Gastroesophageal sphincter (tissue), 3 donors: Measurements from ENCODE around the gene GADL1.

Experiments
- CTCF ChIP-seq, 4 experiments: fragments of 200-600 bp in 2 of 4; fragments of 450-650 bp in 2 of 4; sonication (generic) in 1 of 4; IDR thresholded peaks; one replicate each; pipeline ENCODE4 v1.5.1; 2017 to 2019; ENCODE audit warnings: antibody characterized with exemption in 4 of 4, mild to moderate bottlenecking in 2 of 4, moderate library complexity in 2 of 4
- EP300 ChIP-seq: sonication (generic); formaldehyde crosslinking; IDR thresholded peaks from one replicate; pipeline ENCODE4 v1.6.1; 2017; ENCODE audit warnings: antibody characterized with exemption, mild to moderate bottlenecking
- POLR2A ChIP-seq, 2 donors: fragments of 450-650 bp; IDR thresholded peaks; one replicate each; pipeline ENCODE4 v1.6.1; 2017; ENCODE audit warnings: antibody characterized with exemption in 2 of 2, mild to moderate bottlenecking in 2 of 2, moderate library complexity in 1 of 2
- POLR2AphosphoS5 ChIP-seq: sonication (generic); formaldehyde crosslinking; IDR thresholded peaks from one replicate; pipeline ENCODE4 v1.6.1; 2017; ENCODE audit warnings: antibody characterized with exemption

DNA sequence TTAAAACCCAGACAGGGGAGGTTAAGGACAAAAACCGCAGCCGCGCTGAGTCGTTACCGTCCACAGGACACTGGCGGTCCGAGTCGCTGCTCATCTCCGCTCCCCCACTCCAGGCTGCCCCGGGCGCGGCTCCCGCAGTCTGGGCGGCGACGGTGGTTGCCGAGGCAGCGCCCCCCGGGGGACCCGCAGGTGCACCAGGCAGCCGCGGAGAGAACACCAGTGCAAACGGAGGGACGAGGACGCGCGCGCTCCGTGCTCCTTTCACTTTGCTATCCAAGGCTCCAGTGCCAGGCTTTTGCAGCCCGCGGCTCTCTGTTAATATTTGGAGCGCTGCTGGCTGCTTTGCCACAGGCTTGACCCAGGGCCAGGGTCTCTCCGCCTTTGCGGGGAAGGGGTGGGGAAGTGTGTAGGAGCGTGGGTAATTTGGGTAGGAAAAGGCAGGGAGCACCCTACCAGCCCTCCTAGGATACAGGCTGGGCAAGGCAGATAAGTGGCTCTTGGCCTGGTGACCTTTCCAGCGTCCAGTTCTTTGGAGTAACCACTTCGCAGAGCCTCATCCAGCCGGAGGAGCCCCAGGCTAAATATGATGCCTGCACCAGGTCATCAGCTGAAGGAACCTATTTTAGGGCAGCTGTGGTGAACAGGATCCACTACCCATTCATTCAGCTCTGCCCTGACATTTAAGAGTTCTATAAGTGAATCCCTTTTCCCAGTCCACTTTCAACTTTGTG lies at the start of gene GADL1:
- TF ChIP-seq CTCF (IDR thresholded peaks at IDR 0.05) = peak in 1 of 4 experiments; percentile 26
- no peak for TF ChIP-seq POLR2AphosphoS5
- TF ChIP-seq POLR2A (IDR thresholded peaks at IDR 0.05) = no peak
- no peak for TF ChIP-seq EP300
